BE2C (cell line): ENCODE results near the gene FAM151A.

Experiments
- DNase-seq: peaks from one replicate; pipeline ENCODE4 v3.0.0-alpha.2; 2020
- H3K27me3 ChIP-seq: fragments of 250-450 bp; sonication (Bioruptor Pico); 2 replicates; pipeline ENCODE4 v1.5.1; 2020; ENCODE audit warnings: mild to moderate bottlenecking
- H3K36me3 ChIP-seq: fragments of 250-450 bp; sonication (Bioruptor Pico); 2 replicates; pipeline ENCODE4 v1.5.1; 2020; ENCODE audit warnings: mild to moderate bottlenecking
- H3K4me1 ChIP-seq: fragments of 250-450 bp; sonication (Bioruptor Pico); 2 replicates; pipeline ENCODE4 v1.5.1; 2020
- H3K4me3 ChIP-seq: 2 replicates; pipeline ENCODE4 v1.5.1; 2011; ENCODE audit warnings: low read depth, low read length
- H3K9me3 ChIP-seq: fragments of 250-450 bp; sonication (Bioruptor Pico); 2 replicates; pipeline ENCODE4 v1.5.1; 2020
- TF ChIP-seq, protein P1 (sequence below): IDR thresholded peaks from 2 replicates; pipeline ENCODE4 v1.5.1; 2012; ENCODE audit warnings: mild to moderate bottlenecking, low read depth, low read length

Gene FAM151A

GRCh38 chr1:54664364-54664763 lies 41.0 kb upstream of the FAM151A start:
- TF ChIP-seq, protein P1, sequence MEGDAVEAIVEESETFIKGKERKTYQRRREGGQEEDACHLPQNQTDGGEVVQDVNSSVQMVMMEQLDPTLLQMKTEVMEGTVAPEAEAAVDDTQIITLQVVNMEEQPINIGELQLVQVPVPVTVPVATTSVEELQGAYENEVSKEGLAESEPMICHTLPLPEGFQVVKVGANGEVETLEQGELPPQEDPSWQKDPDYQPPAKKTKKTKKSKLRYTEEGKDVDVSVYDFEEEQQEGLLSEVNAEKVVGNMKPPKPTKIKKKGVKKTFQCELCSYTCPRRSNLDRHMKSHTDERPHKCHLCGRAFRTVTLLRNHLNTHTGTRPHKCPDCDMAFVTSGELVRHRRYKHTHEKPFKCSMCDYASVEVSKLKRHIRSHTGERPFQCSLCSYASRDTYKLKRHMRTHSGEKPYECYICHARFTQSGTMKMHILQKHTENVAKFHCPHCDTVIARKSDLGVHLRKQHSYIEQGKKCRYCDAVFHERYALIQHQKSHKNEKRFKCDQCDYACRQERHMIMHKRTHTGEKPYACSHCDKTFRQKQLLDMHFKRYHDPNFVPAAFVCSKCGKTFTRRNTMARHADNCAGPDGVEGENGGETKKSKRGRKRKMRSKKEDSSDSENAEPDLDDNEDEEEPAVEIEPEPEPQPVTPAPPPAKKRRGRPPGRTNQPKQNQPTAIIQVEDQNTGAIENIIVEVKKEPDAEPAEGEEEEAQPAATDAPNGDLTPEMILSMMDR = no peak
- H3K27me3 ChIP-seq = no peaks in the 10 kb centered on the region
- H3K9me3 ChIP-seq = no peaks in the 10 kb centered on the region
- H3K4me3 ChIP-seq = no peak overlapping the region
- no peak for DNase-seq
- no peaks in the 10 kb centered on the region for H3K4me1 ChIP-seq
- H3K36me3 ChIP-seq = no peaks in the 10 kb centered on the region

DNA sequence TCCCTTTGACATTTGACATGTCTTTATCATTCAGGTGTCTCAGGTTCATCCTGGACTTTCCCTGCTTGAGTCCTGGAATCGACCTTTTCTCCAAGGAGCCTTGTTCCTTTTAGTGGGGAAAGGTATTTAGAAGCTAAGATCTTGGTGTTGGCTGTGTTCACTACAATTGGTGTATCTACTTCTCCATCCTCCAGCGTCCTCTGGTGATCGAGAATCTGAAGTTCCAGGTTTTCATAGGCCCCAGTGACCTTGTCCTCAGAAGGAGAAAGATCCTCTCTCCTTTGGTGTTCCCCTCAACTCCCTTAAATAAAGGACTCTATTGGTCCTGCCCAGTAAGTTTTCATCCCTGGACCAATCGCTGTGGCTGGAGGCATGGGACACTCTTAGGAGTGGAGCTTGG lies 40.4 kb upstream of the FAM151A start:
- DNase-seq = no peak
- no peaks in the 10 kb centered on the region for H3K4me1 ChIP-seq
- H3K36me3 ChIP-seq = no peaks in the 10 kb centered on the region
- TF ChIP-seq, protein P1 = no peak
- H3K27me3 ChIP-seq = no peaks in the 10 kb centered on the region
- no peak overlapping the region for H3K4me3 ChIP-seq
- H3K9me3 ChIP-seq = no peaks in the 10 kb centered on the region

DNA sequence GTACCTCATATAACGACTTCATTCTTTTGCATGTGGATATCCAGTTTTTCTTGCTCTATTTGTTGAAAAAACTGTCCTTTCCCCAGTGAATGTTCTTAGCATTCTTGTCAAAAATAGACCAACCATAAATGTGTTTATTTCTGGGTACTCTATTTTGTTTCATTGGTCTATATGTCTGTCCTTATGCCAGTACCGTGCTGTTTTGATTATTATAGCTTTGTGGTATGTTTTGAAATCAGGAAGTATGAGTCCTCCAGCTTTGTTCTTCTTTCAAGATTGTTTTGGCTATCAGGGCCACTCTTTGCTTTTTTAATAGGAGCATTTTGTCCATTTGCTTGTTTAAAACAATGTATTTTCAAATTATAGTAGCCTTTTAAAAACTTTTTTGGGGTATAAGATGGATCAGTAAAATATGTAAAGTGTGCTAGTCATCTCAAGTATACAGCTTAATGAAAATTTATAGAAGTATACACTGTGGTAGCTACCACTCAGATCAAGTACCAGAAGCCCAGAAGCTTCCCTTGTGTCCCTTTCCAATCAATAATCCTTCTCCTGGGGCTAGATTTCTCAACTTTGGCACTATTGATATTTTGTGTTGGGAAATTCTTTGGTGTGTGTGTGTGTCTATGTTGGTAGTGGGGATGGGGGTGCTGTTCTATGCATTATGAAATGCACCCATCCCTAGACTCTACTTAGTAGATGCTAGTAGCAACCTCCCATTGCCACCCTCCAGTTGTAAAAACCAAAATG lies 35.0 kb upstream of the FAM151A start:
- H3K27me3 ChIP-seq = no peaks in the 10 kb centered on the region
- H3K4me3 ChIP-seq = no peak overlapping the region
- DNase-seq = no peak
- H3K36me3 ChIP-seq = no peaks in the 10 kb centered on the region
- TF ChIP-seq, protein P1 = no peak
- no peaks in the 10 kb centered on the region for H3K4me1 ChIP-seq
- no peaks in the 10 kb centered on the region for H3K9me3 ChIP-seq

GRCh38 chr1:54653036-54653435 lies 29.7 kb upstream of the FAM151A start:
- Histone ChIP-seq H3K4me1 (no peaks in the 10 kb centered on the region), H3K27me3 (no peaks in the 10 kb centered on the region), H3K36me3 (no peaks in the 10 kb centered on the region), H3K9me3 (no peaks in the 10 kb centered on the region), H3K4me3 (no peak overlapping the region)
- TF ChIP-seq, protein P1 = no peak
- DNase-seq = no peak

DNA sequence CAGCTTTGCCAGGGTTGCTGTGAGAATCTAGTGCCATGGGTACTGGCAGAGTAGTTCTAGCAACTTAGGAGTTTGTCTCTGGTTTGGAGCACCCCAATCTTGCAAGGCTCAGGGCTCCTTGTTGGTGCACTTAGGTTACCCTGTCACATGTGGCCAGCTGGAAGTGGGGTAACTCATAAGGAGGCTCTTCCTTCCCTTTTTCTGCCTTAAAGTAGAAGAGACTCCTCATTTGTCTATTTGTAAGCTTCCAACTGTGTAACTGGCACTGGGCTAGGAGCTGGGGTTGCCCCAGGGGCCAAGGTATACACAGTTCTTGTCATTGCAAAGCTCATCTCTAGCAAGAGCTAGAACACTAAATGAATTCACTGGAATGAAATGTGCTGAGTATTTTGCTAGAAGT lies 28.8 kb upstream of the FAM151A start:
- no peak for DNase-seq
- Histone ChIP-seq H3K27me3 (no peaks in the 10 kb centered on the region), H3K9me3 (no peaks in the 10 kb centered on the region), H3K4me3 (no peak overlapping the region), H3K4me1 (no peaks in the 10 kb centered on the region), H3K36me3 (no peaks in the 10 kb centered on the region)
- TF ChIP-seq, protein P1 = no peak

GRCh38 chr1:54651608-54652007 lies 28.3 kb upstream of the FAM151A start:
- Histone ChIP-seq H3K36me3 (no peaks in the 10 kb centered on the region), H3K9me3 (no peaks in the 10 kb centered on the region), H3K4me1 (no peaks in the 10 kb centered on the region), H3K4me3 (no peak overlapping the region), H3K27me3 (no peaks in the 10 kb centered on the region)
- no peak for DNase-seq
- TF ChIP-seq, protein P1 = no peak
